GM20431 (cell line): ENCODE measurements around the gene NUP62CL.
"Not testable (repeated sequence)": the region's sequence is repeated elsewhere in the genome, so short reads cannot be mapped to it uniquely, and the experiment has no call there.

Experiments
- in situ Hi-C: fragments of 300-500 bp; cut with MseI, MboI; formaldehyde crosslinking; loops from one replicate; pipeline ENCODE4 v1.15.0; 2020; ENCODE audit warnings: low sequenced_read_pairs; ENCODE audit not compliant: unreplicated experiment

NUP62CL gene

GRCh38 chrX:107205770-107206696, at the start of gene NUP62CL, which contains the start of gene DNAAF6:
TSS of gene NUP62CL (minus strand) at chrX:107206433. CDS start at chrX:107175146, 31,287 bp downstream.
TSS of gene DNAAF6 (plus strand) at chrX:107206611. CDS start at chrX:107212876, 6,265 bp downstream.
- in situ Hi-C loops, result no loop called here

GRCh38 chrX:107228486-107228819, 22.2 kb upstream of the NUP62CL start:
- in situ Hi-C loops, result no loop called here

GRCh38 chrX:107227780-107228485, 21.7 kb upstream of the NUP62CL start:
- in situ Hi-C loops, result no loop called here

GRCh38 chrX:107226757-107227156, 20.5 kb upstream of the NUP62CL start:
- in situ Hi-C loops, result no loop called here

GRCh38 chrX:107213477-107213876, 7.2 kb upstream of the NUP62CL start:
- in situ Hi-C loops, result no loop called here

- in situ Hi-C loops, result no loop called here
These were observed 1.7 kb upstream of the NUP62CL start for GRCh38 chrX:107207943-107208342.

- in situ Hi-C loops, result no loop called here
These were observed 856 bp upstream of the NUP62CL start for GRCh38 chrX:107207089-107207488.

GRCh38 chrX:107206697-107207065, 448 bp upstream of the NUP62CL start:
- in situ Hi-C loops, result no loop called here

- in situ Hi-C loops, result no loop called here
These were observed 2.1 kb downstream of the NUP62CL start for GRCh38 chrX:107204068-107204605.

GRCh38 chrX:107199491-107199890, 6.7 kb downstream of the NUP62CL start:
- in situ Hi-C loops, result no loop called here

GRCh38 chrX:107198074-107198473, 8.2 kb downstream of the NUP62CL start:
- in situ Hi-C loops, result not testable (repeated sequence)

- in situ Hi-C loops, result no loop called here
These were observed 8.9 kb downstream of the NUP62CL start for GRCh38 chrX:107197319-107197718.

- in situ Hi-C loops, result no loop called here
These were observed 34.7 kb downstream of the NUP62CL start for GRCh38 chrX:107171369-107172102.

GRCh38 chrX:107168712-107169111, 37.5 kb downstream of the NUP62CL start:
- in situ Hi-C loops, result no loop called here

- in situ Hi-C loops, result no loop called here
These were observed 38.0 kb downstream of the NUP62CL start for GRCh38 chrX:107168257-107168656.

GRCh38 chrX:107167163-107167921, 38.9 kb downstream of the NUP62CL start:
- in situ Hi-C loops, result no loop called here

- in situ Hi-C loops, result not testable (repeated sequence)
These were observed 48.6 kb downstream of the NUP62CL start for GRCh38 chrX:107157618-107158017.

- in situ Hi-C loops, result not testable (repeated sequence)
These were observed 50.4 kb downstream of the NUP62CL start for GRCh38 chrX:107155621-107156430.
